ENCODE measurements around the gene SLC7A8. TPM values are rescaled to one million over a fixed set of nuclear protein-coding genes. Genes with fewer than 3 reads are reported as not detected.

Gene SLC7A8
- total RNA-seq, 2 experiments from 2014 or later: 4.0 to 11.4 TPM

GRCh38 chr14:23168246-23168645, 15.2 kb downstream of the SLC7A8 start:
- ChIA-PET POLR2A (interaction anchor here (0.9 kb wide), 1 partner anchor 73 kb away, joined by 3 read pairs; the partner anchor contains the start of genes ACIN1 and C14orf119), CTCF (ENCODE audit: unreplicated experiment) (no interaction called here)
- Histone ChIP-seq H2AFZ (ENCODE audit: low read length) (no peak overlapping the region), H3K4me2 (ENCODE audit: low read length) (no peak overlapping the region), H3K9me3 (ENCODE audit: low read length) (no peaks in the 10 kb centered on the region), H3K4me3 (ENCODE audit: low read depth, low read length, poor library complexity, severe bottlenecking) (no peak overlapping the region), H3K4me1 (ENCODE audit: insufficient read depth, low read length, poor library complexity, severe bottlenecking) (peaks cover 7% of the 10 kb centered on the region), H3K9me2 (ENCODE audit: insufficient read depth, low read length) (no peaks in the 10 kb centered on the region), H3K79me2 (ENCODE audit: insufficient read depth, low read depth, low read length) (no peaks in the 10 kb centered on the region), H3K27ac (ENCODE audit: low read depth, low read length, poor library complexity, severe bottlenecking) (no peak overlapping the region), H3K36me3 (ENCODE audit: insufficient read depth, low read length) (no peaks in the 10 kb centered on the region), H4K20me1 (ENCODE audit: insufficient read depth, low read length) (no peaks in the 10 kb centered on the region)
- DNase-seq (ENCODE audit: low spot score): no peak
- TF ChIP-seq CTCF (conservative IDR thresholded peaks at IDR 0.05; ENCODE audit: low read length): no peak
- no peak for TF ChIP-seq EZH2phosphoT487 (IDR thresholded peaks at IDR 0.05; ENCODE audit: borderline replicate concordance, low read depth, low read length)
- intact Hi-C loops (cut with micrococcal nuclease; ENCODE audit: unreplicated experiment): no loop called here
- BruUV-seq (replicated peaks): no TSS peak

GRCh38 chr14:23167116-23167847, 16.2 kb downstream of the SLC7A8 start:
- H2AFZ ChIP-seq (ENCODE audit: low read length): no peak overlapping the region
- H3K79me2 ChIP-seq (ENCODE audit: insufficient read depth, low read depth, low read length): no peaks in the 10 kb centered on the region
- no peak overlapping the region for H3K4me3 ChIP-seq (ENCODE audit: low read depth, low read length, poor library complexity, severe bottlenecking)
- no peaks in the 10 kb centered on the region for H3K9me2 ChIP-seq (ENCODE audit: insufficient read depth, low read length)
- no peaks in the 10 kb centered on the region for H4K20me1 ChIP-seq (ENCODE audit: insufficient read depth, low read length)
- no peaks in the 10 kb centered on the region for H3K4me1 ChIP-seq (ENCODE audit: insufficient read depth, low read length, poor library complexity, severe bottlenecking)
- ChIA-PET POLR2A (interaction anchor here (0.6 kb wide), 1 partner anchor 299 kb away, joined by 3 read pairs; no protein-coding TSS in a partner anchor), CTCF (ENCODE audit: unreplicated experiment) (no interaction called here)
- no peaks in the 10 kb centered on the region for H3K36me3 ChIP-seq (ENCODE audit: insufficient read depth, low read length)
- no peak overlapping the region for H3K4me2 ChIP-seq (ENCODE audit: low read length)
- intact Hi-C loops (cut with micrococcal nuclease; ENCODE audit: unreplicated experiment): no loop called here
- H3K27ac ChIP-seq (ENCODE audit: low read depth, low read length, poor library complexity, severe bottlenecking): no peak overlapping the region
- TF ChIP-seq CTCF (conservative IDR thresholded peaks at IDR 0.05; ENCODE audit: low read length) (no peak), EZH2phosphoT487 (IDR thresholded peaks at IDR 0.05; ENCODE audit: borderline replicate concordance, low read depth, low read length) (no peak)
- no peak for DNase-seq (ENCODE audit: low spot score)
- BruUV-seq (replicated peaks): no TSS peak
- no peaks in the 10 kb centered on the region for H3K9me3 ChIP-seq (ENCODE audit: low read length)

- intact Hi-C loops (cut with micrococcal nuclease; ENCODE audit: unreplicated experiment): no loop called here
- no TSS peak for BruUV-seq (replicated peaks)
- Histone ChIP-seq H3K4me3 (ENCODE audit: low read depth, low read length, poor library complexity, severe bottlenecking) (no peak overlapping the region), H3K9me3 (ENCODE audit: low read length) (no peaks in the 10 kb centered on the region), H3K4me1 (ENCODE audit: insufficient read depth, low read length, poor library complexity, severe bottlenecking) (no peaks in the 10 kb centered on the region), H2AFZ (ENCODE audit: low read length) (no peak overlapping the region), H3K9me2 (ENCODE audit: insufficient read depth, low read length) (no peaks in the 10 kb centered on the region), H3K27ac (ENCODE audit: low read depth, low read length, poor library complexity, severe bottlenecking) (no peak overlapping the region), H3K4me2 (ENCODE audit: low read length) (no peak overlapping the region), H3K79me2 (ENCODE audit: insufficient read depth, low read depth, low read length) (no peaks in the 10 kb centered on the region), H4K20me1 (ENCODE audit: insufficient read depth, low read length) (no peaks in the 10 kb centered on the region), H3K36me3 (ENCODE audit: insufficient read depth, low read length) (no peaks in the 10 kb centered on the region)
- ChIA-PET POLR2A (interaction anchor here (0.8 kb wide), 1 partner anchor 35 kb away, joined by 3 read pairs; no protein-coding TSS in a partner anchor), CTCF (ENCODE audit: unreplicated experiment) (no interaction called here)
- DNase-seq (ENCODE audit: low spot score): no peak
- TF ChIP-seq EZH2phosphoT487 (IDR thresholded peaks at IDR 0.05; ENCODE audit: borderline replicate concordance, low read depth, low read length) (no peak), CTCF (conservative IDR thresholded peaks at IDR 0.05; ENCODE audit: low read length) (no peak)
Observed at GRCh38 chr14:23164949-23165348, 18.5 kb downstream of the SLC7A8 start.
